Glutamatergic neuron (in vitro differentiated cells): ENCODE data around the gene KRTAP15-1. TPM values are rescaled to one million over a fixed set of nuclear protein-coding genes. Genes with fewer than 3 reads are reported as not detected.

Experiments used
- DNase-seq: peaks from one replicate; pipeline ENCODE4 v3.0.0; 2022
- H3K27ac Mint-ChIP-seq: one replicate; pipeline ENCODE4 v1.8.0; 2020; ENCODE audit warnings: mild to moderate bottlenecking, mixed read lengths, inconsistent platforms; ENCODE audit not compliant: unreplicated experiment
- H3K27me3 Mint-ChIP-seq: one replicate; pipeline ENCODE4 v1.8.0; 2020; ENCODE audit warnings: mild to moderate bottlenecking, moderate library complexity, mixed read lengths, inconsistent platforms; ENCODE audit not compliant: unreplicated experiment
- H3K36me3 Mint-ChIP-seq: one replicate; pipeline ENCODE4 v1.8.0; 2020; ENCODE audit warnings: mild to moderate bottlenecking, mixed read lengths, inconsistent platforms; ENCODE audit not compliant: unreplicated experiment
- H3K4me1 Mint-ChIP-seq: one replicate; pipeline ENCODE4 v1.8.0; 2020; ENCODE audit warnings: mild to moderate bottlenecking, low read depth, mixed read lengths, inconsistent platforms; ENCODE audit not compliant: unreplicated experiment
- H3K4me3 Mint-ChIP-seq: one replicate; pipeline ENCODE4 v1.8.0; 2020; ENCODE audit warnings: mild to moderate bottlenecking, mixed read lengths, inconsistent platforms; ENCODE audit not compliant: unreplicated experiment
- H3K9me3 Mint-ChIP-seq: one replicate; pipeline ENCODE4 v1.8.0; 2020; ENCODE audit warnings: mild to moderate bottlenecking, moderate library complexity, mixed read lengths, inconsistent platforms; ENCODE audit not compliant: unreplicated experiment
- total RNA-seq: library from RNA; stranded (reverse); fragmentation: NEBNext Ultra II Directional; extraction: Animal tissue kit (Norgen Biotek cat#: 25700); gene quantifications from one replicate; pipeline ENCODE4 v1.2.1, GENCODE V29; 2021; ENCODE audit not compliant: unreplicated experiment
- TF ChIP-seq, protein P1 (sequence below): fragments of 200-600 bp; sonication (generic); IDR thresholded peaks from one replicate; pipeline ENCODE4 v1.5.0; 2021; ENCODE audit not compliant: partially characterized antibody, unreplicated experiment

KRTAP15-1 gene
- total RNA-seq, 1 donor from 2014 or later = not detected

DNA sequence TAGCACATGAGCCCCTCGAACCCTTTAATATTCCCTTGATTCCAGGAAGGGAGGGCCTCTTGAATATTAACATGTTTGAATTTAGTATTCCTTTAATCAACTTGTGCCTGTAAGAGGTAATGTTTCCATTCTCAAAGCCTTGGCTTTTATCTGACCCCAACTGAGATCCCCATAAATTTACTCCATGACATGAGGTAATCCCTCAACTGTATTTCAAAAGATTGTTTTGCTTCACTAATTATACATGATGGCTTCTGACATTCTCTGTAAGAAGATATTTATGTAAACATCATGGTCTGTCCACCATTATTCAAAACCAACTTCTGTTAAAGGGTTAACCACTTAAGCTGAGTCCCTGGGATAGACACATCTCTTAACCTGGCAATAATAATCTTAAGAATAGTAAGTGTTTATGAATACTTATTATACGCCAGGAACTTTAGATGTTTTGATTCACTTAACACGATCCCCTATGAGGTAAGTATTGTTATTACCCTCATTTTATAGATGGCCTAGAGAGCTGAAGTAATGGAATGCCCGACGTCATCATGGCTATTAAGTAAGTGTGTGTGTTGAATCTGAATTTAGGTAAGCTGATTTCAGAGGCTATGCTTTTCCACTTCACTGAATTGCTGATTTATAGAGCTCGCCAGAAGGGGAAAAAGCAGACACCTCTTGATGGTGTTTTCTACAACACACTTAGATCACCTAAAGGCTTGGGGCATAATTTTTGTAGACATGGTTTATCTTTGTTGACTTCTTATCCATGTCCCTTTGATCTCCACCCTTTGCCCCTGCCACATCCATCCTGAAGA lies 29.0 kb downstream of the KRTAP15-1 start:
- no peak overlapping the region for H3K27ac Mint-ChIP-seq
- no peaks in the 10 kb centered on the region for H3K9me3 Mint-ChIP-seq
- no peaks in the 10 kb centered on the region for H3K27me3 Mint-ChIP-seq
- no peaks in the 10 kb centered on the region for H3K4me1 Mint-ChIP-seq
- no peaks in the 10 kb centered on the region for H3K36me3 Mint-ChIP-seq
- H3K4me3 Mint-ChIP-seq = no peak overlapping the region
- DNase-seq = no peak
- TF ChIP-seq, protein P1, sequence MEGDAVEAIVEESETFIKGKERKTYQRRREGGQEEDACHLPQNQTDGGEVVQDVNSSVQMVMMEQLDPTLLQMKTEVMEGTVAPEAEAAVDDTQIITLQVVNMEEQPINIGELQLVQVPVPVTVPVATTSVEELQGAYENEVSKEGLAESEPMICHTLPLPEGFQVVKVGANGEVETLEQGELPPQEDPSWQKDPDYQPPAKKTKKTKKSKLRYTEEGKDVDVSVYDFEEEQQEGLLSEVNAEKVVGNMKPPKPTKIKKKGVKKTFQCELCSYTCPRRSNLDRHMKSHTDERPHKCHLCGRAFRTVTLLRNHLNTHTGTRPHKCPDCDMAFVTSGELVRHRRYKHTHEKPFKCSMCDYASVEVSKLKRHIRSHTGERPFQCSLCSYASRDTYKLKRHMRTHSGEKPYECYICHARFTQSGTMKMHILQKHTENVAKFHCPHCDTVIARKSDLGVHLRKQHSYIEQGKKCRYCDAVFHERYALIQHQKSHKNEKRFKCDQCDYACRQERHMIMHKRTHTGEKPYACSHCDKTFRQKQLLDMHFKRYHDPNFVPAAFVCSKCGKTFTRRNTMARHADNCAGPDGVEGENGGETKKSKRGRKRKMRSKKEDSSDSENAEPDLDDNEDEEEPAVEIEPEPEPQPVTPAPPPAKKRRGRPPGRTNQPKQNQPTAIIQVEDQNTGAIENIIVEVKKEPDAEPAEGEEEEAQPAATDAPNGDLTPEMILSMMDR = no peak

DNA sequence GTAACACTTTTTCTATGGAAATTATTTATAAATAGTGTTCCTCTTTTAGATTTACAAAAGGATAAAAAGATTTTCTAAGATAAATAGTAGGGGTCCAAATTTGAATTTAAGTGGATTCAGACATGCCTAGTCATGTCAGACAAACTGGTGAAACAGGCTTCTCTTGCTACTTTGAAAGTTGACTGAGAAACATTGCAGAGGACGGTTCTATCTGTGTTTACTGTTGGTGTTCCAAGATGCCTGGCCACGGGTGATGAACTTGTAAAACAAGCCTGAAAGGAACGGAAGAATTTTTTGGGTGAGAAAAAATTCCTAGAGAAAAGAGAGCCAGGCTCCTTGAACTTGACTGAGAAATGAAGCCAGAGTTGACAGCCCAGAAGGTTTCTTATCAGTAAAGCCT lies 37.9 kb downstream of the KRTAP15-1 start:
- peaks cover 2% of the 10 kb centered on the region for H3K27me3 Mint-ChIP-seq
- H3K36me3 Mint-ChIP-seq = no peaks in the 10 kb centered on the region
- TF ChIP-seq, protein P1 = no peak
- H3K27ac Mint-ChIP-seq = no peak overlapping the region
- H3K4me1 Mint-ChIP-seq = no peaks in the 10 kb centered on the region
- no peak for DNase-seq
- no peak overlapping the region for H3K4me3 Mint-ChIP-seq
- H3K9me3 Mint-ChIP-seq = no peaks in the 10 kb centered on the region

DNA sequence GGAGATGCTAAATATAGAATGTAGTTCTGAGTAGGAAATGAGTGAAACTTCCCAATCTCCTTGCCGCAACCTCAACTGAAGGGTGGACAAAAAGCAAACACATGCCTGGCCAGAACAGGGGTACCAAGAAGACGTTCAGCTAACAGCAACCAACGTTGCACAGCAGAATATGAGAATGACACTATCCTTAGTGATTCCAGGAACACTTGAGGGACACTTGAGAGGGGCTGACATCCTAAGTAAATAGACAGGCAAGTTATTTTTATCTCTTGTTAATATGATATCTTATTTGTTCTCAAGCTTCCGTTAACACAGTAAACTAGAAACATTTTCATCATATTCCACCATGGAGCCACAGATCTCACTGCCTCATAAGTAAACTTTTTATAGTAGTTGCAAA lies 39.2 kb downstream of the KRTAP15-1 start:
- peaks cover 2% of the 10 kb centered on the region for H3K27me3 Mint-ChIP-seq
- no peak overlapping the region for H3K4me3 Mint-ChIP-seq
- H3K9me3 Mint-ChIP-seq = no peaks in the 10 kb centered on the region
- TF ChIP-seq, protein P1 = no peak
- H3K36me3 Mint-ChIP-seq = no peaks in the 10 kb centered on the region
- no peaks in the 10 kb centered on the region for H3K4me1 Mint-ChIP-seq
- DNase-seq = no peak
- no peak overlapping the region for H3K27ac Mint-ChIP-seq

DNA sequence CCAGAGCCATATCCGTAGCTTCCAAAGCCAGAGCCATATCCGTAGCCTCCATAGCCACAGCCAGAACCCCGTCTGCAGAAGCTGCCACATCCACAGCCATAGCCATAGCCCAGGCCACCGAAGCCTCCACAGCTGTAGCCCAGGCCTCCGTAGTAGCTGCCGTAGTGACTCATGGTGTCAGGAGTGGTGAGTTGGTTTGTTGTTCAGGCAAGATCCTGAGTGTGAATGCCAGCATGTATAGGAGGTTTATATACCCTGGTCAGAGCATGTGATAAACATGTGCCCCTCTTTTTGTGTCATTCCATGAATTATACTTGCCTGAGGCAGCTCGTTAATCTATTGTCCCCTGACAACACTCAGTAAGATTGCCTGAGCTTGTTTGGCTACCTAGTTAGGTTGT lies 40.1 kb downstream of the KRTAP15-1 start, which contains the start of gene KRTAP19-1:
Gene KRTAP19-1, minus strand, starts transcription at position 223 of the 400 bp plus-strand sequence. Its CDS starts 50 bp downstream, at position 173.
- no peaks in the 10 kb centered on the region for H3K4me1 Mint-ChIP-seq
- H3K4me3 Mint-ChIP-seq = no peak within 1 kb of the TSS
- H3K9me3 Mint-ChIP-seq = no peaks in the 10 kb centered on the region
- no peaks in the 10 kb centered on the region for H3K36me3 Mint-ChIP-seq
- no peak within 1 kb of the TSS for H3K27ac Mint-ChIP-seq
- DNase-seq = no peak
- TF ChIP-seq, protein P1 = no peak
- H3K27me3 Mint-ChIP-seq = peaks cover 2% of the 10 kb centered on the region

DNA sequence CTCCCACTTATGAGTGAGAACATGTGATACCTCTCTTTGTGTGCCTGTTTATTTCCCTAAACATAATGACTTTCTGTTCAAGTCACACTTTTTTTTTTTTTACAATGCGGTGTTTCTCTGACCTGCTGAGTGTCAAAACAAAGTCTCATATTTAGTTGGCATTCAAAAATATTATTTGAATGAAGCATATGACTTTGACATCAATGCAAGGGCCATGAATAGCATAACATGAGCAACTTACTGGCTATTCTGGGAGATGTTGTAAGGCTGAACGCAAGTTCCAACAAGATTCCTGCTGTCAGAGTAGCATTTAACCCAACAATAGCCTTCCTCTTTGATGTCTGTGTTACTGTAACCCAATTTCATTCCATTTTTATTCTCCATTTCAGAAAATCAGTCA lies 42.1 kb downstream of the KRTAP15-1 start:
- DNase-seq = no peak
- no peaks in the 10 kb centered on the region for H3K4me1 Mint-ChIP-seq
- TF ChIP-seq, protein P1 = no peak
- no peaks in the 10 kb centered on the region for H3K9me3 Mint-ChIP-seq
- H3K27ac Mint-ChIP-seq = no peak overlapping the region
- H3K36me3 Mint-ChIP-seq = no peaks in the 10 kb centered on the region
- H3K4me3 Mint-ChIP-seq = no peak overlapping the region
- peaks cover 2% of the 10 kb centered on the region for H3K27me3 Mint-ChIP-seq
